Lower leg skin (tissue), 4 donors: ENCODE data around the gene NDUFAF2. TPM values are rescaled to one million over a fixed set of nuclear protein-coding genes. Genes with fewer than 3 reads are reported as not detected.

Experiments used
- DNase-seq, 2 donors: peaks; one replicate each; pipeline ENCODE4 v3.0.0-alpha.2; 2019; ENCODE audit warnings: low spot score in 2 of 2
- H3K4me3 ChIP-seq: fragments of 200-600 bp; sonication (generic); 2 replicates; pipeline ENCODE4 v1.5.1; 2017; ENCODE audit warnings: mild to moderate bottlenecking, low read depth; ENCODE audit not compliant: poor library complexity, severe bottlenecking
- CTCF ChIP-seq, 3 donors: fragments of 450-650 bp; IDR thresholded peaks; one replicate each; pipeline ENCODE4 v1.5.1; 2016; ENCODE audit warnings: antibody characterized with exemption in 3 of 3, mild to moderate bottlenecking in 3 of 3, moderate library complexity in 2 of 3
- POLR2A ChIP-seq, 2 donors: fragments of 450-650 bp; IDR thresholded peaks; one replicate each; pipeline ENCODE4 v1.6.1; 2016 to 2017; ENCODE audit warnings: antibody characterized with exemption in 2 of 2, mild to moderate bottlenecking in 1 of 2, moderate library complexity in 1 of 2
- WGBS, 2 donors: methylation state at CpG; one replicate each; pipeline ENCODE4 v1.1.5; 2018; 5-methylcytosine and 5-hydroxymethylcytosine counted together
- intact Hi-C: fragments of 100-400 bp; cut with DNase I; formaldehyde crosslinking; loops from one replicate; pipeline ENCODE4 v1.15.0; 2023; ENCODE audit warnings: low total_unique reads
- total RNA-seq, 4 donors: library from RNA; depleted of rRNA; stranded (reverse); fragments of >200 nt; gene quantifications; one replicate each; pipeline ENCODE4 v1.1.0, GENCODE V29; 2016

Gene NDUFAF2
- total RNA-seq, 4 donors from 2014 or later: 13.3 to 22.7 (median 16.0) TPM

- H3K4me3 ChIP-seq: no peak overlapping the region
- intact Hi-C loops: loop anchor here (2.0 kb wide), 1 partner anchor 34 kb away; no protein-coding TSS in a partner anchor
- TF ChIP-seq CTCF (IDR thresholded peaks at IDR 0.05) (no peak), POLR2A (IDR thresholded peaks at IDR 0.05) (no peak)
- 71 to 91% methylated on average over 1 of the region's 1 CpG for WGBS, 2 donors
- DNase-seq: no peak
Observed at GRCh38 chr5:61114441-61114840, 169.4 kb downstream of the NDUFAF2 start.

- intact Hi-C loops: loop anchor here (2.0 kb wide), 1 partner anchor 35 kb away; no protein-coding TSS in a partner anchor
- TF ChIP-seq CTCF (IDR thresholded peaks at IDR 0.05): no peak
- no peak for TF ChIP-seq POLR2A (IDR thresholded peaks at IDR 0.05)
- 93 to 98% methylated on average over 3 of the region's 3 CpGs for WGBS, 2 donors
- no peak overlapping the region for H3K4me3 ChIP-seq
- DNase-seq: no peak
Observed at GRCh38 chr5:61115968-61116367, 171.0 kb downstream of the NDUFAF2 start.

GRCh38 chr5:61119066-61119465 lies 174.1 kb downstream of the NDUFAF2 start:
- no peak overlapping the region for H3K4me3 ChIP-seq
- WGBS, 2 donors: 93 to 97% methylated on average over 1 of the region's 1 CpG
- DNase-seq: no peak
- TF ChIP-seq CTCF (IDR thresholded peaks at IDR 0.05) (no peak), POLR2A (IDR thresholded peaks at IDR 0.05) (no peak)
- intact Hi-C loops: no loop called here

GRCh38 chr5:61120534-61120933 lies 175.5 kb downstream of the NDUFAF2 start:
- no peak for DNase-seq
- H3K4me3 ChIP-seq: no peak overlapping the region
- intact Hi-C loops: no loop called here
- TF ChIP-seq POLR2A (IDR thresholded peaks at IDR 0.05) (no peak), CTCF (IDR thresholded peaks at IDR 0.05) (no peak)
- WGBS, 2 donors: 58 to 60% methylated on average over 1 of the region's 1 CpG

GRCh38 chr5:61123145-61123544 lies 178.1 kb downstream of the NDUFAF2 start:
- TF ChIP-seq CTCF (IDR thresholded peaks at IDR 0.05) (no peak), POLR2A (IDR thresholded peaks at IDR 0.05) (no peak)
- no peak for DNase-seq
- H3K4me3 ChIP-seq: no peak overlapping the region
- 94 to 97% methylated on average over 4 of the region's 4 CpGs for WGBS, 2 donors
- intact Hi-C loops: no loop called here

DNA sequence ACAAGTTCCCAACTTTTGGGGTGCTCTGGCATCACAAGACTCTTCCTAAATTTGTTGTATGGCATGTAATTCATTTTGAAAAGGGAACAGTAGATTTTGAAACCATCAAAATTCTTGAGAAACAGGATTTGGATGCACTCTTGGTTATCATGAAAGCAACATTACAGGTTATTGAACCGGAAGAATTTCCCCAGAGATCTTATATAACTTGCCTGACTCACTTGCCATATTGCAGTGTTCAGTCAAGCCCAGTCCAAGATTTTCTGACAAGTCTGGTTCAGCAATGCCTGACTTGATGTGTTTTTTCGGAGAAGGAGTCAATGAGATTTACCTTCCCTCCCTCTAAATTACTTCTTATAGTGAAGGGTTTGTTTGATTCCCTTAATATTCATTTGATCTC lies 185.3 kb downstream of the NDUFAF2 start:
- no peak for TF ChIP-seq CTCF (IDR thresholded peaks at IDR 0.05)
- no peak for TF ChIP-seq POLR2A (IDR thresholded peaks at IDR 0.05)
- intact Hi-C loops: no loop called here
- DNase-seq: no peak
- 57 to 65% methylated on average over 2 of the region's 2 CpGs for WGBS, 2 donors
- H3K4me3 ChIP-seq: no peak overlapping the region
